OCI-LY7 (cell line): ENCODE measurements around the gene LCOR. TPM values are rescaled to one million over a fixed set of nuclear protein-coding genes. Genes with fewer than 3 reads are reported as not detected.
"Not testable (repeated sequence)": the region's sequence is repeated elsewhere in the genome, so short reads cannot be mapped to it uniquely, and the experiment has no call there.

Source experiments
- BruUV-seq: library from RNA; stranded (reverse); fragments of 400-500 nt; replicated peaks from 2 replicates; lab custom pipeline; 2021; lab: Mats Ljungman, UMichigan
- CTCF ChIA-PET: fragments of 300-600 bp; sonication (Branson Sonifier 250); formaldehyde crosslinking; loops from one replicate; lab custom pipeline; 2022; ENCODE audit warnings: antibody characterized with exemption; ENCODE audit not compliant: unreplicated experiment; lab: Charles Lee
- POLR2A ChIA-PET: fragments of 300-600 bp; sonication (Branson Sonifier 250); formaldehyde crosslinking; loops from one replicate; lab custom pipeline; 2022; ENCODE audit warnings: antibody characterized with exemption; lab: Charles Lee
- DNase-seq: peaks from one replicate; pipeline ENCODE4 v3.0.0-alpha.2; 2015; ENCODE audit warnings: low spot score
- H2AFZ ChIP-seq: fragments of 200-600 bp; sonication (generic), shearing (Covaris generic); 2 replicates; pipeline ENCODE4 v1.6.1; 2014; ENCODE audit warnings: mild to moderate bottlenecking, antibody characterized with exemption, low read length, moderate library complexity
- H3K27ac ChIP-seq: fragments of 200-600 bp; sonication (generic); 2 replicates; pipeline ENCODE4 v1.5.1; 2014; ENCODE audit warnings: mixed run types, low read depth, mild to moderate bottlenecking, moderate library complexity, low read length, inconsistent platforms; ENCODE audit not compliant: poor library complexity, severe bottlenecking
- H3K36me3 ChIP-seq: fragments of 200-600 bp; sonication (generic); 2 replicates; pipeline ENCODE4 v1.6.1; 2014; ENCODE audit warnings: mild to moderate bottlenecking, antibody characterized with exemption, low read length, moderate library complexity, mixed read lengths; ENCODE audit not compliant: insufficient read depth
- H3K4me1 ChIP-seq: fragments of 200-600 bp; sonication (generic); 2 replicates; pipeline ENCODE4 v1.5.1; 2014; ENCODE audit warnings: mild to moderate bottlenecking, low read length; ENCODE audit not compliant: insufficient read depth, poor library complexity, severe bottlenecking
- H3K4me2 ChIP-seq: fragments of 200-600 bp; sonication (generic); 2 replicates; pipeline ENCODE4 v1.6.1; 2014; ENCODE audit warnings: mild to moderate bottlenecking, low read length
- H3K4me3 ChIP-seq: fragments of 200-600 bp; sonication (generic); 2 replicates; pipeline ENCODE4 v1.5.1; 2014; ENCODE audit warnings: mild to moderate bottlenecking, low read depth, low read length; ENCODE audit not compliant: poor library complexity, severe bottlenecking
- H3K79me2 ChIP-seq: fragments of 200-600 bp; sonication (generic); 2 replicates; pipeline ENCODE4 v1.6.1; 2016; ENCODE audit warnings: low read depth, mild to moderate bottlenecking, low read length, moderate library complexity, mixed read lengths; ENCODE audit not compliant: insufficient read depth
- H3K9me2 ChIP-seq: fragments of 200-600 bp; sonication (generic); 2 replicates; pipeline ENCODE4 v1.6.1; 2016; ENCODE audit warnings: mild to moderate bottlenecking, low read length, mixed read lengths; ENCODE audit not compliant: insufficient read depth
- H3K9me3 ChIP-seq: fragments of 200-600 bp; sonication (generic); 2 replicates; pipeline ENCODE4 v1.6.1; 2014; ENCODE audit warnings: mild to moderate bottlenecking, mixed run types, low read length, mixed read lengths
- H4K20me1 ChIP-seq: fragments of 200-600 bp; sonication (generic); 2 replicates; pipeline ENCODE4 v1.6.1; 2014; ENCODE audit warnings: mild to moderate bottlenecking, antibody characterized with exemption, low read length, moderate library complexity, mixed read lengths; ENCODE audit not compliant: insufficient read depth
- EZH2phosphoT487 ChIP-seq: fragments of 200-600 bp; sonication (generic); IDR thresholded peaks from 2 replicates; pipeline ENCODE4 v1.6.1; 2018; ENCODE audit warnings: low read depth, borderline replicate concordance, mild to moderate bottlenecking, mixed run types, antibody characterized with exemption, low read length, moderate library complexity, mixed read lengths
- intact Hi-C: fragments of 100-400 bp; cut with micrococcal nuclease; formaldehyde crosslinking; loops from one replicate; pipeline ENCODE4 v1.10.0; 2022; ENCODE audit not compliant: unreplicated experiment
- total RNA-seq, 2 experiments: library from RNA; depleted of rRNA in 1 of 2; stranded (reverse); fragments of >200 nt in 1 of 2; shearing (Covaris generic) in 1 of 2; gene quantifications; 2 replicates each; pipeline ENCODE4 v1.2.3, GENCODE V29; 2014 to 2022
- TF ChIP-seq, protein P1 (sequence below): fragments of 200-600 bp; sonication (generic); conservative IDR thresholded peaks from 2 replicates; pipeline ENCODE4 v1.5.1; 2014; ENCODE audit warnings: mild to moderate bottlenecking, antibody characterized with exemption, low read length, moderate library complexity, mixed read lengths

The LCOR gene
- total RNA-seq, 2 experiments from 2014 or later: 17.1 to 58.4 TPM

GRCh38 chr10:97032624-97033023 is 200.5 kb downstream of the LCOR start:
- no TSS peak for BruUV-seq
- CTCF ChIA-PET: interaction anchor here (0.6 kb wide), 1 partner anchor 312 kb away, joined by 3 read pairs; the partner anchor contains the start of gene PIK3AP1
- Histone ChIP-seq H2AFZ (no peak overlapping the region), H4K20me1 (no peaks in the 10 kb centered on the region), H3K36me3 (no peaks in the 10 kb centered on the region), H3K79me2 (no peaks in the 10 kb centered on the region), H3K27ac (no peak overlapping the region), H3K9me2 (no peaks in the 10 kb centered on the region), H3K4me1 (peaks cover 3% of the 10 kb centered on the region), H3K4me2 (no peak overlapping the region), H3K9me3 (no peaks in the 10 kb centered on the region), H3K4me3 (no peak overlapping the region)
- TF ChIP-seq, protein P1, sequence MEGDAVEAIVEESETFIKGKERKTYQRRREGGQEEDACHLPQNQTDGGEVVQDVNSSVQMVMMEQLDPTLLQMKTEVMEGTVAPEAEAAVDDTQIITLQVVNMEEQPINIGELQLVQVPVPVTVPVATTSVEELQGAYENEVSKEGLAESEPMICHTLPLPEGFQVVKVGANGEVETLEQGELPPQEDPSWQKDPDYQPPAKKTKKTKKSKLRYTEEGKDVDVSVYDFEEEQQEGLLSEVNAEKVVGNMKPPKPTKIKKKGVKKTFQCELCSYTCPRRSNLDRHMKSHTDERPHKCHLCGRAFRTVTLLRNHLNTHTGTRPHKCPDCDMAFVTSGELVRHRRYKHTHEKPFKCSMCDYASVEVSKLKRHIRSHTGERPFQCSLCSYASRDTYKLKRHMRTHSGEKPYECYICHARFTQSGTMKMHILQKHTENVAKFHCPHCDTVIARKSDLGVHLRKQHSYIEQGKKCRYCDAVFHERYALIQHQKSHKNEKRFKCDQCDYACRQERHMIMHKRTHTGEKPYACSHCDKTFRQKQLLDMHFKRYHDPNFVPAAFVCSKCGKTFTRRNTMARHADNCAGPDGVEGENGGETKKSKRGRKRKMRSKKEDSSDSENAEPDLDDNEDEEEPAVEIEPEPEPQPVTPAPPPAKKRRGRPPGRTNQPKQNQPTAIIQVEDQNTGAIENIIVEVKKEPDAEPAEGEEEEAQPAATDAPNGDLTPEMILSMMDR: no peak
- TF ChIP-seq EZH2phosphoT487: no peak
- intact Hi-C loops: no loop called here
- POLR2A ChIA-PET: interaction anchor here (0.6 kb wide), 1 partner anchor 10 kb away, joined by 7 read pairs; no protein-coding TSS in a partner anchor
- no peak for DNase-seq

GRCh38 chr10:97033841-97034240 is 201.7 kb downstream of the LCOR start:
- H3K4me1 ChIP-seq, H3K36me3 ChIP-seq, BruUV-seq, H3K79me2 ChIP-seq, H4K20me1 ChIP-seq, H3K4me2 ChIP-seq, DNase-seq, H3K9me3 ChIP-seq, intact Hi-C loops, H2AFZ ChIP-seq, H3K9me2 ChIP-seq, H3K27ac ChIP-seq, H3K4me3 ChIP-seq, CTCF ChIA-PET: not testable (repeated sequence)
- POLR2A ChIA-PET: interaction anchor here (0.7 kb wide), 1 partner anchor 245 kb away, joined by 6 read pairs; no protein-coding TSS in a partner anchor

GRCh38 chr10:97034301-97034700 is 202.2 kb downstream of the LCOR start:
- Histone ChIP-seq H3K36me3 (no peaks in the 10 kb centered on the region), H3K9me2 (no peaks in the 10 kb centered on the region), H3K4me2 (no peak overlapping the region), H4K20me1 (no peaks in the 10 kb centered on the region), H3K79me2 (no peaks in the 10 kb centered on the region), H2AFZ (no peak overlapping the region), H3K27ac (no peak overlapping the region), H3K9me3 (no peaks in the 10 kb centered on the region), H3K4me3 (no peak overlapping the region), H3K4me1 (peaks cover 4% of the 10 kb centered on the region)
- TF ChIP-seq, protein P1: no peak
- TF ChIP-seq EZH2phosphoT487: no peak
- BruUV-seq: no TSS peak
- ChIA-PET CTCF (interaction anchor here (1.1 kb wide), 1 partner anchor 9 kb away, joined by 3 read pairs; no protein-coding TSS in a partner anchor), POLR2A (no interaction called here)
- no peak for DNase-seq
- intact Hi-C loops: no loop called here
